Glomerular endothelial cell (primary cell): Measurements from ENCODE around the gene SLC16A5. TPM values are rescaled to one million over a fixed set of nuclear protein-coding genes. Genes with fewer than 3 reads are reported as not detected.
"Not testable (repeated sequence)": the region's sequence is repeated elsewhere in the genome, so short reads cannot be mapped to it uniquely, and the experiment has no call there.

Experiments
- DNase-seq: peaks from one replicate; pipeline ENCODE4 v3.0.0-alpha.2; 2011; ENCODE audit warnings: low read depth, low spot score; ENCODE audit errors: extremely low read depth
- total RNA-seq: library from RNA; depleted of rRNA; stranded (reverse); fragments of >200 nt; gene quantifications from 2 replicates; pipeline ENCODE4 v1.2.3, GENCODE V29; 2015

Gene SLC16A5, protein sequence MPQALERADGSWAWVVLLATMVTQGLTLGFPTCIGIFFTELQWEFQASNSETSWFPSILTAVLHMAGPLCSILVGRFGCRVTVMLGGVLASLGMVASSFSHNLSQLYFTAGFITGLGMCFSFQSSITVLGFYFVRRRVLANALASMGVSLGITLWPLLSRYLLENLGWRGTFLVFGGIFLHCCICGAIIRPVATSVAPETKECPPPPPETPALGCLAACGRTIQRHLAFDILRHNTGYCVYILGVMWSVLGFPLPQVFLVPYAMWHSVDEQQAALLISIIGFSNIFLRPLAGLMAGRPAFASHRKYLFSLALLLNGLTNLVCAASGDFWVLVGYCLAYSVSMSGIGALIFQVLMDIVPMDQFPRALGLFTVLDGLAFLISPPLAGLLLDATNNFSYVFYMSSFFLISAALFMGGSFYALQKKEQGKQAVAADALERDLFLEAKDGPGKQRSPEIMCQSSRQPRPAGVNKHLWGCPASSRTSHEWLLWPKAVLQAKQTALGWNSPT
- 5.7 and 7.1 TPM in 2 replicates for total RNA-seq

DNA sequence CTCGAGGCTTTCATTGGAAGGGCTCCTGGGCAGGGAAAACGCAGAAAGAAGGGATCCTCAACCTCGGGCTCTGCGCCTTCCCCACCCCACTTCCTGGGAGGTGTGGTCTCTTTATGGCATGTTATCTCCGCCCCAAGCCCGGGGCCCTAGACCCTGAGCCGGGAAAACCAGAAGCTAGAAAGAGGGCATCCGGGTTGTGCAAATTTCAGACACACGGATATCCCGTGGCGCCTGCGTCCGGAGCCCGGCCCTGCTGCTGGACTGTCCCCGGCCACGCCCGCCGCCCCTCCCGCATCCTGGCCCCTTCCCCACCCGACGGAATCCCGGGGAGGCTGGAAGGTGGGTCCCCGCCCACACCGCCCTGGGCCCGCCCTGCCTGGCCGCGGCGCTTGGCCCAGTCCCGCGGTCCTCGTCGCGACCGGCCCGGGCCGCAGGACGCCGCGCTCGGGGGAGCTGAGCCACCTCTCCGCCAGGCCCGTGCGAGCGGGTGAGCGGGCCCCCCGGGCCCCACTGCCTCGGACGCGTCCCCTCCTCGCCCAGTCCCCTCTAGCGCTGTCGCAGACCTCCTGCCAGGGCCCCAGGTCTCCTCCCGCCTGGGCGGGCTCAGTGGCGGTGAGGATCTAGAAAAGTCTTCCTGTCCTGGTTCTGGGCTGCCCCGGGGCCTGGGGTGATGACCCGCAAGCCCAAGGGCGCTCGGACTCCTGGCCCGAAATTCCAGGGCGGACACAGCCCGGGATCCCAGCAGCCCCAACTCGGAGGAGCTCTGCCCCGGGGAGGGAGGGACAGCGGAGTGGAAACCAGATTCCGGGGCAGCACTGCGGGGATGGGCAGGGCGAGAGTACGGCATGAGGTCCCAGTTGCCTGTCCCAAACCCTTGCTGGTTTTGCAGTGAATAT lies at the start of gene SLC16A5:
Gene SLC16A5 (plus strand): TSS at position 397 of the 896 bp plus-strand sequence. CDS start 5,683 bp downstream, outside the sequence.
- peak; percentile 42 for DNase-seq

DNA sequence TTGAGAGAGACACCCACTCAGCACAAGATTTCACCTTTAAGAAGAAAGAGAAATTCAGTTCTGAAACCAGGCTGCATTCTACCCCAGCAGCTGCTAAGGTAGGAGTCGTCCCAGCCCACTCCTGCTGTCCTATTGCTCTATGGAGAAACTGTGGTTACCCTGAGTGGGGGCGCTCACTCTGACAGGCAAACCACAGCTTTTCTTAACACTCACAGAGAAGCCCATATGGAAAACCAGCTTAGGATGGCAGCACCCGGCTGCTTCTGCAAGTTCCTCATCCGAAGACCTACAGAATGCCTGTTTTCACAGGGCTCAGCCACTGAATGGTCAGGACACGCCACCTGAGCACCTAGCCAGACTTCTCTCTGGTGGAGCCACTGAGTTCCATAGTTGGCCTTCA lies 48.5 kb upstream of the SLC16A5 start:
- no peak for DNase-seq

DNA sequence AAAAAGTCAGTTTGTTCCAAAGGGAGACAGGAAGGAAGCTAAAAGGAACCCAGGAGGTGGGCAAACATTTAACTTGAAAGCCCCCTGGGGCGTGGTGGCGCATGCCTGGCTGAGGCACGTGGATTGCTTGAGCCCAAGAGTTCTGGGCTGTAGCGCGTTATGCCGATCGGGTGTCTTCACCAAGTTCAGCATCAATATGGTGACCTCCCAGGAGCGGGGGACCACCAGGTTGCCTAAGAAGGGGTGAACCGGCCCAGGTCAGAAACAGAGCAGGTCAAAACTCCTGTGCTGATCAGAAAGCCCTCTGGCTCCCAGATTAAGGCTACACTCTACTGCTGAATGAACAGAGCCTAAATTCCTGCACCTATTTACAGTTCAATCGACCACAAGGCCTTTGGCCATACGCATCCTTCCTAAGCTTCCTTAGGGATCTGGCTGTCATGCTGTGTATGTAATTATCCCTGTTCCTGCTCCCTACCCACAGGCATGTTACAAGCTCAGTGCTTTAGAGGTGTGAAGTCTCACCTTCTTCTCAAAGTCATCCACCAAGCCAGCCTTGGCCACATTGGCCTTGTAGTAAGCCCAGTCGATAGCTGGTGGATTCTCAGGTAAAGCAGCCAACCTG lies 46.0 kb upstream of the SLC16A5 start:
- no peak for DNase-seq

DNA sequence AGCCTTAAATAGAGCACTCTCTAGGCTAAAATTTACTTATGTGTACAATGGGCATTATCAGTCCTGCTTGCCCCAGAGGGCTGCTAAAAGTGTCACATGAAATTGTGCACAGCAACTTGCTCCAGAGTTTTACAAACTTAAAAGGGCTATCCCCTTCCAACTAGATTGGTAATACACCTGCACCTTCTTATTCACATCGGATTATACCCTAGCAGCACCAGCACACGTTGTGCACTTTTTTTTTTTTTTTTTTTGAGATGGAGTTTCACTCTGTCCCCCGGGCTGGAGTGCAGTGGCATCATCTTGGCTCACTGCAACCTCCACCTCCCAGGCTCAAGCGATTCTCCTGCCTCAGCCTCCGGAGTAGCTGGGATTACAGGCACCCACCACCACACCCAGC lies 44.0 kb upstream of the SLC16A5 start:
- not testable (repeated sequence) for DNase-seq

DNA sequence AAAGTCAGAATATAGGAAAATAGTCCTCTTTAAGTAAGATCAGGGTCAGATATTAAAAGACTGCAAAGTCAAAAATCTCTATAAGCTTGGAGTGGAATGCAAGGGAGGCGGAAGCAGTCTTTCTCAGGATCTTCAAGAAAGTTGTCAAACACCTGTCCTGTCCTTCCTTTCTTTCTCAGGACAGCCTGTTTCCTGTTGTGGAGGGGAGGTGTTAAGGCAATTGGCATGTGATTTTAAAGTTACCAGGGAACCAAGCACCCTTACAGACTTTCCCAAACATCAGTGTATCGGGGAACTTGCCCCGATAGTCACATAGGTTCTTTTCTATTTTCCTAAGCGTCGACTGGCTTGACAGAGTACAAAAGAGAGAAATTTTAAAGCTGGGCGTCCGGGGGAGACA lies 43.0 kb upstream of the SLC16A5 start:
- no peak for DNase-seq

DNA sequence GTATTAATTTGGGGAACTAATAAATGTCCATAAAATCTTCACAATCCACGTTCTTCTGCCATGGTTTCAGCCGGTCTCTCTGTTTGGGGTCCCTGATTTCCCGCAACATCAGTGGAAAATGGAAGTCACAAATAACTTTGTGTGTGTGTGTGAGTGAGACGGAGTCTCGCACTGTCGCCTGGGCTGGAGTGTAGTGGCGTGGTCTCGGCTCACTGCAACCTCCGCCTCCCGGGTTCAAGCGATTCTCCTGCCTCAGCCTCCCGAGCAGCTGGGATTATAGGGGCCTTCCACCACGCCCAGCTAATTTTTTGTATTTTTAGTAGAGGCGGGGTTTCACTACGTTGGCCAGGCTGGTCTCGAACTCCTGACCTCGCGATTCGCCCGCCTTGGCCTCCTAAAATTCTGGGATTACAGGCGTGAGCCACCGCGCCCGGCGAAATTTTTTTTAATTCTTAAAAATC lies 41.8 kb upstream of the SLC16A5 start:
- not testable (repeated sequence) for DNase-seq

DNA sequence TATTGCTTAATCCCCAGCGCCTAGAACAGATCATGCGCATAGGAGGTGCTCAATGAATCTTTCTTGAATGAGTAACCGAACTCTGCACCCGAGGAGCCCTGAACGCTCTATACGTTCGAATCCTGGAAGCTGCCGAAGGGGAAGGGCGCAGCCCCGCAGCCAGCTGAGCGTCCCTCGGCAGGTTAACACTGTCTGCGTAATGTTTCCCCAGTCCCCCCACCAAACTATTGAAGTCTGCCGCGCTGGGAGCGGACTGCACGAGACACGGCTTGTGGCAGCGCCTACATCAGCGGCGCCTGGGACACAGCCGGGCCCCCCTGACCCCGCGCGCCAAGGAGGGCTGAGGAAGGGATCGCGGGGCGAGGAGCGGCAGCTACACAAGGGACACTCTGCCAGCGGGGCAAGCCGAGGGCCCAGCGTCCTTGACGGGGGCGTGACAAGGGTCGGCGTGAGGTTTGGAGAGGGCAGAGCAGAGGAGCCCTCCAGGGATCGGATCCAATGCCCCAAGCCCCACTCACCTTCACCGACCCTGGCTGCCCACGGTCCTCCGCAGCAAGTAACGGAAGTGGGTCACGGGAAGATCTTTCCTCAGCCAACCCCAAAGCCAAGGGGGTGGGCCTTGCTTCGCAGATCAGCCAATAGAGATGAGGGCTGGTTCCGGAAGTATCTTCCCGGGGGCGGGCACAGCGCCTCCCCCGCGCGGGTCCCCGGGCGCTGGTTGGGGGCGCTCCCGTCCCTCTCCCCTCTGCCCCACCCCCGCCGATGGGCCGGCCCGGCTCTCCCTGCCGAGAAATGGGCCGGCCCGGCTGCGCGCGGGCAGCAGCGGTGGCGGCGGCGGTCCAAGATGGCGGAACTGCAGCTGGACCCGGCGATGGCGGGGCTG lies 41.1 kb upstream of the SLC16A5 start, which contains the start of the genes ATP5PD and KCTD2:
Gene ATP5PD (minus strand): TSS at position 563 of the 883 bp plus-strand sequence. CDS start 4,319 bp downstream, outside the sequence.
Gene KCTD2 (plus strand): TSS at position 819 of the 883 bp plus-strand sequence. CDS start 26 bp downstream, at position 845.
- DNase-seq: peak; percentile 73

DNA sequence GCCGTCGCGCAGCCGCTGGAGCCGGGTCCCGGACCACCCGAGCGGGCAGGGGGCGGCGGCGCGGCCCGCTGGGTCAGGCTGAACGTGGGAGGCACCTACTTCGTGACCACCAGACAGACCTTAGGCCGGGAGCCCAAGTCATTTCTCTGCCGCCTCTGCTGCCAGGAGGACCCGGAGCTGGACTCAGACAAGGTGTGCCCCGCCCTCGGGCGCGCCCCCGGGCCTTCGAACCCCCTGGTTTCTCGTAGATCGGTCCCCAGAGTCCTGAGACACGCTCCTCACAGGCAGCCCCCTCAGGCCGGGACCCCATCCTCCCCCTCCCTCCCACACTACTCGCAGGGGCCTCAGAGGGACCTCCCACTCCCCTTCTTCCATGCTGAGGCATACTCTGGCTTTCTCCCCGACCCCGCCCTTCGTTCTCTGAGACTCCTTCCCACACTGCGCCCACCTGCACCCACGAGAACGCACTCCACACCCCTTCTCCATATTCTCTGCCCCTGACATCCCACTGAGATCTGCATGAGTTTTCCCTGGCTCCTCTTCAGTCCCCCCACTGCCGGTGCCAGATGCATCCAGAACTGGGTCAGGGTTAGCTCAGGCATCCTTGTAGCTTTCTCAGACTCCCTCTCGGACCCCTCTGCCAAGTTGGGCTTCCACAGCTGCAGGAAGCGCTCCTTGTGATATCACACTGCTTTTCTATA lies 40.2 kb upstream of the SLC16A5 start:
- no peak for DNase-seq

DNA sequence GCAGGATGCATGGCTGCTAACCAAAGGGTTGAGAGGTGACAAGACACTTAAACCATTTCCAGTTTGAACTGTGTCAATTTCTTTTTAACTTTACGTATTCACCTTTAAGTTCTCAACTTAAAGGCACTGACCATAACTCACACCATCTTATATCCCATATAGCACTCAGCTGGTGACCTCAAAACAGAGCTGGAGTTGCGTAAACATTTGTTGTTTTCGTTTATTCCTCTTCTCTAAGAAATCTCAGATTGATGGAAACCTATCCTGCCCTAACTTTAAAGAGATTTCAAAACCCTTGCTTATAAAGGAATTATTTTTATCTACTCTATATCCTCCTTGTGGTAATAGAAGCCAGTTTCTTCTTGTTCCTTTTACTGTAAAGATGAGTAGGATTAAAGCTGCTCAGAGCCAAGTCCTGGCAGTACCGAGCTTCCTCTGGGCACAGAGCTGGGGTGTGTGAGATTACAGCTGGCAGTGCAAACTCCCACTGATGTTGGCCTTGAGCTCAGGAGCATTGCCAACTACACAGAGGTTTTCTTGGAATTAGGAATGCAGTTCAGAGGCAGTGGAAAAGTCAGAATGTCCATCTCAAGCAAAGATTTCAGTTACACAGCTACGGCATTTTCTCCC lies 39.4 kb upstream of the SLC16A5 start:
- no peak for DNase-seq

DNA sequence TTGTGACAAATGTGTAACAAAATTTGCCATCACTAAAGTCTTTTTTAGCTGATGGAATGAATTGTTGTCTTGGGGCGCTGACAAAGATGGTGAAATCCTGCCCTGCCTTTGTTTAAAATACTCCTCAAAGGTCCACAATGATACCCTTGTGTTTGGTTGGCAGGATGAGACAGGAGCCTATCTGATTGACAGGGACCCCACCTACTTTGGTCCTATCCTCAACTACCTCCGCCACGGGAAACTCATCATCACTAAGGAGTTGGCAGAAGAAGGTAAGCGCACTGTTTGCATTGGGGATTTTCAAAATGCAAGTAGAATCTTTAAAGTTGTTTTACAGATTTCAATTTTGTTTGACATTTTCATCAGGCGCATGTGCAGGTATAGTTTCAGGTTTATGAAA lies 38.7 kb upstream of the SLC16A5 start:
- no peak for DNase-seq

DNA sequence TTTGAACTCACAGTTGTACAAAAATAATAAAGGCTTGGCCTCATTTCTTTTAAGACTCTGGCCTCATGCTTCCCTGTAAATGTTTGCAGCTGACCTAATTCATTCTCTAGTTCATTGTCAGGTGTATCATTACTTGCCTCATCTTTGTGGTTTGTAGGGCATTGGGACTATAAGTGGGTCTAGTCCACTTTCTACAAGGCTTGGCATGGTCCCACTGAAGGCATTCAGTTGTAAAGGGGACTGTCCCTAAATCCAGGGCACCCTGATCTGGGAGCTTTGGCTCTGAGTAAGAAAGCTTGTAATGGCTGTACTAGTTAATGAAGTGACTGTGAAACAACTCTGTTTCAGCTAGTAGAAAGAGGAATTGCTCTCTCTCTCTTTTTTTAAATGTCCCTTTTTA lies 38.0 kb upstream of the SLC16A5 start:
- no peak for DNase-seq

DNA sequence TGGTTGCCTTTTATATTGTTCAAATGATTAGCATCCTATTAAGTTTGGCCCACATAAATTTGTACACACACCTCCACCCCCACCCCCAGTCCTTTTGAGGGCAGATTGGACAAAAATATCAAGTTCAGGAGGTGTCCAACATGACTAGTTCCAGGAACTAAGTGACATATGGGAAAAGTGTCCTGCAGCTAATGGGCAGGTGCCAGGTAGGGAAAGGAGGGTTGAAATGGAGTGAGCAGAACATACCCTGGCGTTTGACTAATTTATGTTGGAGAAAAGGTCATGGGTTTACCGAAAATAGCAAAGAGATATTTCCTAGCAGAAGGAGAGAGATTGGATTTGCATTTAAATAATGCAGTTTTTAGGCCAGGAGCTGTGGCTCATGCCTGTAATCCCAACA lies 35.8 kb upstream of the SLC16A5 start:
- no peak for DNase-seq

DNA sequence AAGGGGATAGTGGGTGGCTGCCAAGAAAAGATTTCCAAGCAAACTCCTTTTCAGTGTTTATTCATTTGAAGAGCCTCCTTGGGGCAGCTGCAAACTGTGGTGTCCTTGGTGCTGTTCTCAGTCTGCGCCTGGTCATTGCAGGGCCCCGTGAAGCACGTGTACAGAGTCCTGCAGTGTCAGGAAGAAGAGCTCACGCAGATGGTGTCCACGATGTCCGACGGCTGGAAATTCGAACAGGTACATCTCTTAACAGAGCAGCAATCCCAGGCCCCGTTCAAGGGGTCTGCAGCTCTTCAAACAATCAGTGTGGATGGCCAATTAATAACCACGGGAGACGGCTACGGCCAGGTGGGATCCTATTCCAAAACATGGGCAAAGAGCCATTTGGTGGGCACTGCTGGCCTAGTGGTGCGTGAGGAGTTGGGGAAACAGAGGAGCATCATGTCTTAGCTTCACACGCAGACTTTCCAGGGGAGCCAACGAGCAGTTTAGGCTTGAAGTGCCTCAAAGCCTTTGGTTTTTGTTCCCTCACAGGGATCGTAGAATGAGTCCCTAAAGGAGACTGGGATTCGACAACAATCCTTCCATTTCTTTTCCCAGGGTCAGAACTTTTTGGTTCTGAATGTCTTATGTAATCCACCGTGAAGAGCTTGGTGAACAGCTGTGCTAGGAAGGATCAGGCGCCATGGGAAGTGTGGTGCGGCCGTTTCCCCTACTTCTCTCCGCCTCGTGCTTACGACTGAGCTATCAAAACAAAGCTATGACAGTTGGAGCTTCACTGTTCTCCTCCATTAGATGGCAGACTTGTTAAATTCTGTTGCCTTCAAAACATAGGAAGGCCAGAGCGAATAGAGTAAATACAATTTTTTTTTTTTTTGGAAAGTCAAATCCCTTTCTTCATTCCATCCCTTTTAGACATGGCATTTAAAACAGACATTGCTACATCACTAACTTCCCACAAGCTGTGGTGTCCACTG lies 28.1 kb upstream of the SLC16A5 start:
- no peak for DNase-seq

DNA sequence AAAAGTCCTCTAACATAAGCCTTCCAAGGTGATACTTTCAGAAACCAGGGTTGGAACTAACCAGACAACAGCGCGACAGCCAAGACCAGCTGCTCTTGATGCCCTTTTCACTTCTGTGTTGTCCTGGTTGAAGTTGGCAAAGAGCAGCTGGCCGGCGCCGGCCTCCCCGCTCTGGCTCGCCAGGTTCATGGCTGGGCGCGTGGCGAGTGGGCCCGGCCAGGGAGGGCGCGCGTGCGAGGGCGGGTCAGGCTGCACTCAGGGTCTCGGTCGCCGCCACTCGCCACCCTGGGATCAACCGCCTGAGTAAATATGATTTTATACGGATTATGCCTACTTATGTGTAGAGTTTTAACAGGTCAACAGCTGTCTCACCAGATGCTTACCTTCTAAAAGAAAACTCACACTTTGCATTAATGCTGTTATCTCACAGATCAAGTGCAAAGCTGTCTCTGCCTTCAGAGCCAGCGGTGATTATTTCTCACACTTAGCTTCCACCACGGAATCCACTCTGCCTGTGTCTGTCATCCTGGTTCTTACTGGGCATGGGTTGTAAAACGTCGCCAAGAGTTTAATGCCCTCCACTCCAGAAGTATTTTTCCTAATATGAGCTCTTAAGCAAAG lies 27.2 kb upstream of the SLC16A5 start:
- DNase-seq: no peak

DNA sequence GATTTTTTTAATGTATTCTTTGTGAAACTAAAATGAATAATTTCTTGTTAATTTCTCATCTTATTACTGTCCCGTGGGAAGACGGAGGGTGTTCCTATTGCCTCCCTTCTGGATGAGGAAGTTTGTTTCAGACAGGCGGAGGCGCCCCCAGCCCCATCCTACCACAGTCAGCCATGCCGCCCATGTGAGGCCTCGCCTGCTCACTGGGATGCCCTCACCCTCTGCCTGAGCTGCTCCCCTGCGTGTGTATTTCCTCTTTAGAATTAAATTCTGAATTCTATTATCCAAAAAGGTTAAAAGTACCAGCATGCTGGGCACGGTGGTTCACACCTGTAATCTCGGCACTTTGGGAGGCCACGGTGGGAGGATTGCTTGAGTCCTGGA lies 26.7 kb upstream of the SLC16A5 start:
- no peak for DNase-seq

DNA sequence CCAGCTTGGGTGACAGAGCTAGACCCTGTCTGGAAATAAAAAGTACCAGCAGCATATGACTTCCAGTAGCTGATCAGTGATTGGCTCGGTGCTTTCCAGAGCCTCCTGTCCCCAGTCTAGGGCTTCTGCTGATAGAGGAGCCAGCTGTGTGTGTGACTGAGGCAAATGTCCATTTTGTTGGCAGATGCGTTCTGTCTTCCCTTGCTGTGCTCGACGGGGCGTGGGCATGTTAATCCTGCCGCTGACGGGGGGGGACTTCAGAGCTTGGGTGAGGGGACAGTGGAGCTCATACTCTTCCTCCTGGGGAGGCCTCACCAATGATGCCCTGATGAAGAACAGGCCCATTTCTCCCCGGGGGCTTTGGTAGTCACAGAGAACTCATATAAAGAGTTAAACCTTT lies 26.1 kb upstream of the SLC16A5 start:
- no peak for DNase-seq

DNA sequence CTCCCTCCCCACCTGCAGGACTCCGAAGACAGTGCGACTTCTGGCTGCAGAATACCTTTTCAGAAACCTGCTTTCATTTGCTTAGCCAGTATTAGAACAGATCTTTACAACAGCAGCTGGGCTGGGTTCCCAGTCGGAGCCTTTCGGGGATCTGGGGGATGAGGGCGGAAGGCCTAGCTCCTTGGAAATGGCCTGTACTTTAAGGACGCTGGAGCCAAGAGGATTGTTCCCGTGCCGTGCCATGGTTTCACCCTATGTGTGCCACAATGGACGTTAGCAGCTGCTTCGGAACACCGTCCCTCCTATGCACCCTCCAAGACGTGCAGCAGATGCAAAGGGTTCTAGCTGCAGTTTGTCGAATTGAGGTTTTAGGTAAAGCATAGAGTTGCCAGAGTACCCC lies 24.6 kb upstream of the SLC16A5 start:
- no peak for DNase-seq
